Activated T-helper 1 cell treated with anti-CD3 and anti-CD28 coated beads, Interleukin-2, amount 50 U/mL, for 16 hours (primary cell): ENCODE data around the gene USP5.

Experiments
- DNase-seq, 2 donors: peaks; one replicate each; pipeline ENCODE4 v3.0.0-alpha.2; 2020; ENCODE audit warnings: low read depth in 1 of 2, low spot score in 1 of 2

Gene USP5

DNA sequence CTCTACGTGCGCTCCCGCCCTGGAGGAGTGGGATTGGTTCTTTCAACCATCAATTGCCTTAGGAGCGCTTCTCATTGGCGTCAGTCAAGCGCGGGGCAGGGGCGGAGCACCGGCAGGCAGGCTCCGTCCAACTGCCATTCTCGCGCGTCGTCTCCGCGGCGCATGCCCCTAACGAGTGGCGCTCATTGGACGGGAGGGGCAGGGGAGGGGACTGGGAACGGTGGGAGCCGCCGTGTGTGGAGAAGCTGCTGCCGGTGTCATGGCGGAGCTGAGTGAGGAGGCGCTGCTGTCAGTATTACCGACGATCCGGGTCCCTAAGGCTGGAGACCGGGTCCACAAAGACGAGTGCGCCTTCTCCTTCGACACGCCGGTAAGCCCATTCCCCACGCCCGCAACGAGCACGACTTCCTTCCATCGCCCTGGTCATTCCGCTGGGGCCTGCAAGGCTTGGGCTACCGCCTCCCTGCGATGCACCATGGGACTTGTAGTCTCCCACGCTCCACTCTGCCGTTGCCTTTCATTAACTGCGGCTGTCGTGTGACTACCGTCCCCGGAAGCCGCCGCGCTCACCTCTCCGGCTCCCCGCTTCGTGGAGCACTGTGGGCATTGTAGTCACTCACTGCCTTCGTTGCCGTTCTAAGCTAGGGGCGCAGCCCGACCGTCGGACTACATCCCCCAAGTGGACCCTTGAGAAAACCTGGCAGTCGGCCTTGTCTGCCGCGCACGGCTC is at the start of gene USP5:
TSS of gene USP5 (plus strand) at position 230 of the 730 bp plus-strand sequence. CDS start at position 260, 30 bp downstream.
- DNase-seq: peak; percentile 93 to 98

- DNase-seq: no peak
Measured at GRCh38 chr12:6807170-6807569, 44.8 kb upstream of the USP5 start.

- no peak for DNase-seq
Measured at GRCh38 chr12:6809056-6809455, 42.9 kb upstream of the USP5 start.

DNA sequence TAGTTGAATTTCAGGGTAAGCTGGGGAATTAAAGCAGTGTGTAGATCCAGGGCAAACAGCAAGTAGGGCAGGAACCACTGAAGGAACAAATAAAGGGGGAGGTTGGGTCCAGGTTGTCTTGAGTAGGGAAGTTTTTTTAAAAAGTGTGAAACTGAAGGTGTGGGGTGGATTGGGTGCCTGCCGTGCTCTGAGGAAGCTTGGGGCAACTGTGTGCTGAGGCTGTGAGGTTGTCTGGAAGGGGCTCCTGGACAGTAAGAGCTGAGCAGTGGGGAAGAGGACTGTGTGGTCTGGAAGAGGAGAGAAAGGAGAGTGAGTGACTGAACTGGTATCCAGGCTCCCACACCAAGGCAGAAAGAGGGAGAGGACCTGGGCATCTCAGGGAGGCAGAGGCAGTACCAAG is 41.2 kb upstream of the USP5 start:
- no peak for DNase-seq

- DNase-seq: no peak
Measured at GRCh38 chr12:6813363-6813762, 38.6 kb upstream of the USP5 start.

DNA sequence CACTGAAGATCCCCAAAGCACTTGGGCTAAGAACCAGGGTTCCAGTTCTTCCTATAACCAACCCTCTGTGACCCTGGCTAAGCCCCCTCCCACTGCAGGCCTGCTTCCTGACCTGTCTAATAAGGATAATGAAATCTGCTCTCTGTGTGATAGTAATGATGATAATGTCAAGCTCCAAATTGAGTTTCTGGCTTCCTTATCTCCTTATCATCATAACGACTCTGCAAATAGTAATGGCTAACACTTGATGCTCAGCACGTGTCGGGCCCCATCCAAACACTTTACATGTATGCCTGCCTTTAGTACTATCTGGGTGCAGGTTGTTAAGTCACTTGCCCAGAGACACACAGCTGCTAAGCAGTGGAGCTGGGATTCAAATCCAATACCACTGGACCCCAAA is 35.4 kb upstream of the USP5 start:
- DNase-seq: no peak

DNA sequence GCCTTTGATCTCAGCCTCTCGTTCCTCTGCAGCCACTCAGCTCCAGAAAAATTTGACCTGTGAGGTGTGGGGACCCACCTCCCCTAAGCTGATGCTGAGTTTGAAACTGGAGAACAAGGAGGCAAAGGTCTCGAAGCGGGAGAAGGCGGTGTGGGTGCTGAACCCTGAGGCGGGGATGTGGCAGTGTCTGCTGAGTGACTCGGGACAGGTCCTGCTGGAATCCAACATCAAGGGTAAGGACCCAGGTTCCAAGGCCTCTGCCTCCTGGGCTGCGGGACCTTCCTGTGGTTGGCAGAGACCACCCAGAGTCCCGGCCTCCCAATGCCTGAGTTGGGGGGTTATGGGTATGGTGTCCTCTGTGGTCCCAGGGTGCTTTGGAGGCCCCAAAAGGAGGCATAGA is 34.9 kb upstream of the USP5 start:
- DNase-seq: no peak

- no peak for DNase-seq
Measured at GRCh38 chr12:6817662-6818157, 34.2 kb upstream of the USP5 start.

- no peak for DNase-seq
Measured at GRCh38 chr12:6818222-6818621, 33.7 kb upstream of the USP5 start.

DNA sequence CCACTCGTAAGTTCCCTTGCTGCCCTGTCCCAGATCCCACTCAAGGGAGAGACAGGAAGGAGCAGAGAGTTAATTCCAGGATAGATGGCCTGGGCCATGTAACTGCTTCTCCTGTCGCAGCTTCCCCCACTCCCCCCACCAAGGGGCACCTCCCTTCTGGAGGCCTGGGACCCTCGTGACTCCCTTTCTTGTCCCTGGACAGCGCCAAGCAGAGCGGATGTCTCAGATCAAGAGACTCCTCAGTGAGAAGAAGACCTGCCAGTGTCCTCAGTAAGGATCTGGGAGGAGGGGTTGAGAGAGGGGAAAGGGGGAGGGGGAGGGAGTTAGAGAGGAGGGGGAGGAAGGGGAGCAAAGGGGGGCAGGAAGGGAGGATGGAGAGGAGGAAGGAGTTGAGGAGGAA is 33.3 kb upstream of the USP5 start:
- DNase-seq: no peak

GRCh38 chr12:6819106-6820030 is 32.6 kb upstream of the USP5 start:
- no peak for DNase-seq

DNA sequence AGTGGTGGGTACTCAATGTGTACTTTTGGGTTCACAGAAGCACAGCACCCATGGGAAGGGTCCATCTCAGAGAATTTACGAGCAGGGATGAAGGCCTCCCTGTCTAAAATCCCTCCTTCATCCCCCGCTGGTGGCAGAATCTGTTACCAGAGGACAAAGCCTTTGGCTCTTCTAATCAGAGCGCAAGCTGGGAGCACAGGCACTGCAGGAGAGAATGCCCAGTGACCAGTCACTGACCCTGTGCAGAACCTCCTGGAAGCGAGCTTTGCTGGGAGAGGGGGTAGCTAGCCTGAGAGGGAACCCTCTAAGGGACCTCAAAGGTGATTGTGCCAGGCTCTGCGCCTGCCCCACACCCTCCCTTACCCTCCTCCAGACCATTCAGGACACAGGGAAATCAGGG is 31.8 kb upstream of the USP5 start:
- DNase-seq: no peak

- DNase-seq: no peak
Measured at GRCh38 chr12:6821591-6822425, 30.1 kb upstream of the USP5 start, which contains the start of gene GPR162. GPR162 (plus strand) TSS chr12:6821821; CDS start chr12:6823899, 2,078 bp downstream.

DNA sequence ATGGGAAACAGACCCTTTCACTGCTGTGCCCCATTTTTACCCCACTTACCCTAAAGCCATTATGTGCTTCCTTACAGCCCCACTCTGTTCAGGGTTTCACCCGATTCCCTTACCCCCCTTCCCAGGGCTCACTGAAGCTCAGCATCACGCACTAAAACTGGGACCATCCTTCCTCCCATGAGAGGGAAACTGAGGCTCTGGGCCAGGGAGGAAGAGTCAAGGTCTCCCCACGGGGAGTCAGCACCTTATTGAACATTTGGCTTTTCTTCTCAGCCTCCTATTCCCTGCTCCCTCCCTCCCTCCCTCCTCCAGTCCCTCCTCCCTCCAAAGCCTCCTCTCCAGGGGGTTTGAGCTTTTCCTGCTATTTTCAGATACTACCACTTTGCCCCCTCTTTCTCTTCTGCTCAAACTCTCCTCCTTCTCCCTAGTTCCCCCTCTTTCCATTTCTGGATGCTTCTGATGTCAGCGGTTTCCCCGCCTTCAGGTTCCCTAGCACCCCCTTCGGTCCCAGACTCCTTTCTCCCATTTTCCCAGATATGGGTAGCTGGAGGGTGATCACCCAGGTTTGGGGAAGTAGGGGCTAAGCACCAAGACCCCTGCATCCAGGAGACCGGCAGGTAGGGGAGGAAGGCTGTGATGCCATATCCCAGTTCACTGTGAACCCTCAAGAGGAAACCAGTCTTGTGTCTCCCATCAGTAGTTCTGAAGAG is 29.4 kb upstream of the USP5 start:
- DNase-seq: no peak

DNA sequence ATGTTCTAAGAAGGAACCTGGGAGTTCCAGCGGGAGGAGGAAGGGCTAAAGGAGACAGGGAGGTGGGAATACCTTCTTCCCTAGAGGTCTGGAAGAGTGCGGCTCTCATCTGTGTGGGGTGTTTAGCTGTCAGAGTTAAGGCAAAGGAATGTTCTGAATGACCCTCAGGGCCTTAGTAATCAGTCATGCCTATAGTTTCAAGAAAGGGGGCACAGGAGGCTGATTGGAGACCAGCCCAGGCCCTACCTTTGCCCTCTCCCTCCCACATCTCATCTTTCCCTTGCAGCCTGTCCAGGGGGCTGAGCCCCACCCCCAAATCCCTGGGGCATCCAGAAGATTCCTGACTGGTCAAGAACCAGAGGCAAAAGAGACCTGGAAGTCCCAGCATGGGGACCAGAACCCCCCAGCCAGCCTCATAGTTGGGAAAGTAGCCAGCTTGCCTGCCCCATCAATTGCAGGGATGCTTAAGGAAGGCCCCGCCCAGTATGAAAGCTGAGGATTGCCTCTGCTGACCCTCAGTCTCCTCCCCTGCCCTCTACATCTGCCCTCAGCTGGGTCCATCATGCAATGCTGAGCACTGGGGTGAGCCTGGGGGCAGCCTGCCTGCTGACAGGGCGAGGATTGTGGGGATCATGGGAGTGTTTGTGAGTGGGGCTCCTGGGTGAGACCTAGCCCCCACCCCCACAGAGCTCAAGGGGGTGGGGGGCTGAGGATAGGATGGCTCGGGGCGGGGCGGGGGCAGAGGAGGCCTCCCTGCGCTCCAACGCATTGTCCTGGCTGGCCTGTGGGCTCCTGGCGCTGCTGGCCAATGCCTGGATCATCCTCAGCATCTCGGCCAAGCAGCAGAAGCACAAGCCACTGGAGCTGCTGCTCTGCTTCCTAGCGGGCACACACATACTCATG is 28.5 kb upstream of the USP5 start:
- DNase-seq: no peak

GRCh38 chr12:6824085-6824775 is 27.7 kb upstream of the USP5 start:
- no peak for DNase-seq

DNA sequence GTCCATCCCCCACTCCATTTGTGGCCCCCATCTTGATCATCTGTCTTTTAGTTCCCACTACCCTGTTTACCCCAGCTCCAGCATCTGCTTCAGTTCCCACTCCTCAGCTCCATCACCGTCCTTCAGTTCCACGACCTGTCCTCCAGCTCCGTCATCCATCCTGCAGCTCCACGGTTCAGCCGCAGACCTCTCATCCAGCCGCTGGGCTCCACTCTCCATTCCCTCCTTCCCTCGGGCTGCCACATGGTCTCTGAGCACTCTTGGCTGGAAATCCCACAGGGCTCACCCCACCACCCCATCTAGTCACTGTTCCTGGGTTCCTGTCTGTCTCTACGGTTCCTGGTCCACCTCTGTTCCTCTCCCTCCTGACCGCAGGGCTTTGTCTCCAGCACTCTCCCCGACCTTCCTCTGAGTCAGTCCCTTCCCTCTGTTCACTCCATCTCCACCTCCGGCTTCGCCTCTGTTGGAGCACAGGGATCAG is 27.0 kb upstream of the USP5 start:
- no peak for DNase-seq

DNA sequence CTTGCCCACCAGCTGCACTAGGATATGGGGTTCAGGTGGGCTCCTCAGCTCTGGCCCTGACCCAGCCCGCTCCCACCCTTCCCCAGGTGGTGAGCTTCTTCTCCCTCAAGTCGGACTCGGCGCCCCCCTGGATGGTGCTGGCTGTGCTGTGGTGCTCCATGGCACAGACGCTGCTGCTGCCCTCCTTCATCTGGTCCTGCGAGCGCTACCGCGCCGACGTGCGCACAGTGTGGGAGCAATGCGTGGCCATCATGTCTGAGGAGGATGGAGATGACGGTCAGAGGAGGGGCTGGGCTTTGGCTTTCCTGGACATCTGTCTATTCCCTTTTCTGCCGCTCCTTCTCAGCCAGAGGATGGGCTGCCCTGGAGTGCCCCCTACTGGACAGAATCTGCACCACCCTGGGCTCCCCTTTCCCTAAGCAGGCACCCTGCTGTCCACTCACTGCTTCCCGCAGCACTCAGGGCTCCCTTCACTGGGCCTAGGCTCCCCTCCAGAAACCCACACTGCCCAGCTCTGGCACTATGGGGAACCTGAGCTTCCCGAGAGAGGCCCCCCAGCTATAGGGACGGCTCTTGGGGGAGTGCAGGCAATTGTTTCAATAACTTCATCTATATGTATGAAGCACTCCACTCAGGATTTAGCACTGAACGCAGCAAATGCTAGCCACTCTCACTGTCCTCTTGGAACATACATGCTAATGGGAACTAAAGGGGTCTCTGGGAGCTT is 26.4 kb upstream of the USP5 start:
- DNase-seq: peak; percentile 68 to 76
